Right cardiac atrium (tissue), 5 donors: ENCODE measurements around the gene TIMD4. TPM values are rescaled to one million over a fixed set of nuclear protein-coding genes. Genes with fewer than 3 reads are reported as not detected.
"Not testable (repeated sequence)": the region's sequence is repeated elsewhere in the genome, so short reads cannot be mapped to it uniquely, and the experiment has no call there.

Experiments used
- ATAC-seq, 2 donors: fragments of 200-7000 bp; cut with Tn5 transposase; one replicate each; pipeline versions ENCODE4 v1.8.0 to v1.9.1; 2020; ENCODE audit warnings: moderate library complexity in 2 of 2, mild to moderate bottlenecking in 1 of 2
- DNase-seq, 3 donors: peaks; one replicate each; pipeline ENCODE4 v3.0.0-alpha.2; 2020
- H3K27ac ChIP-seq: one replicate; pipeline ENCODE4 v1.5.1; 2013; ENCODE audit warnings: mild to moderate bottlenecking, low read length, control low read depth, moderate library complexity
- H3K27me3 ChIP-seq: one replicate; pipeline ENCODE4 v1.6.1; 2013; ENCODE audit not compliant: control insufficient read depth, insufficient read depth
- H3K4me1 ChIP-seq: one replicate; pipeline ENCODE4 v1.6.1; 2013; ENCODE audit warnings: low read length; ENCODE audit not compliant: control insufficient read depth, insufficient read depth
- H3K4me3 ChIP-seq: one replicate; pipeline ENCODE4 v1.5.1; 2013; ENCODE audit warnings: low read length, control low read depth
- H3K9me3 ChIP-seq: one replicate; pipeline ENCODE4 v1.6.1; 2013; ENCODE audit warnings: low read length; ENCODE audit not compliant: control insufficient read depth
- WGBS: extraction: QIAGEN DNeasy Blood & Tissue Kit; methylation state at CpG from one replicate; pipeline ENCODE4 v1.1.7; 2013; 5-methylcytosine and 5-hydroxymethylcytosine counted together
- intact Hi-C, 4 donors: fragments of 100-400 bp; cut with DNase I; formaldehyde crosslinking; loops; one replicate each; pipeline versions ENCODE4 v1.11.0 to v1.14.0; 2022 to 2023
- long read RNA-seq, 4 donors: library from polyadenylated mRNA; unstranded; transcript quantifications; one replicate each; pipeline ENCODE4 v2.0.0, GENCODE V29; 2020 to 2021
- polyA plus RNA-seq: library from polyadenylated mRNA; stranded (reverse); fragments of 200-250 nt; gene quantifications from one replicate; pipeline ENCODE4 v1.2.3, GENCODE V29; 2013
- total RNA-seq, 4 donors: library from RNA; stranded (reverse); fragmentation: NEBNext Ultra II Directional; extraction: Animal tissue kit (Norgen Biotek cat#: 25700); gene quantifications; one replicate each; pipeline ENCODE4 v1.2.1, GENCODE V29; 2021
- donor health status: healthy with polysubstance abuse.
- donor health status: DM: no; HTN: yes; CAD: no.
- donor health status: DM: no; HTN: no; CAD: no.
- donor health status: DM: no; HTN: yes; CAD: no; lungs with severe emphysema.
- donor health status: DM: yes; HTN: yes; CAD: no.

The TIMD4 gene
- total RNA-seq (1 to 10 TPM in 2 of 4 donors, under 1 TPM in 2; 0.50 to 1.4 (median 0.98) TPM), polyA plus RNA-seq (0.07 TPM)
- long read RNA-seq, donor 1, partial matches to known transcripts = 0 of 2 reads
- long read RNA-seq, donor 1, other reads (novel, unspliced or antisense) = 0 of 2 reads
- long read RNA-seq, donor 2 = 0 reads
- long read RNA-seq, donor 3 = 0 reads
- long read RNA-seq, donor 4 = 0 reads

GRCh38 chr5:156963125-156963524, at the start of gene TIMD4:
TSS of gene TIMD4 (minus strand) at chr5:156963226. CDS start at chr5:156963198, 28 bp downstream.
- H3K4me3 ChIP-seq = no peak within 1 kb of the TSS
- intact Hi-C loops = no loop called here
- no peaks in the 10 kb centered on the region for H3K9me3 ChIP-seq
- no peaks in the 10 kb centered on the region for H3K27me3 ChIP-seq
- no peaks in the 10 kb centered on the region for H3K4me1 ChIP-seq
- no peak within 1 kb of the TSS for H3K27ac ChIP-seq
- peak in 1 of 2 donors; percentile 33 for ATAC-seq
- 81% methylated on average over 4 of the region's 4 CpGs for WGBS
- no peak for DNase-seq

DNA sequence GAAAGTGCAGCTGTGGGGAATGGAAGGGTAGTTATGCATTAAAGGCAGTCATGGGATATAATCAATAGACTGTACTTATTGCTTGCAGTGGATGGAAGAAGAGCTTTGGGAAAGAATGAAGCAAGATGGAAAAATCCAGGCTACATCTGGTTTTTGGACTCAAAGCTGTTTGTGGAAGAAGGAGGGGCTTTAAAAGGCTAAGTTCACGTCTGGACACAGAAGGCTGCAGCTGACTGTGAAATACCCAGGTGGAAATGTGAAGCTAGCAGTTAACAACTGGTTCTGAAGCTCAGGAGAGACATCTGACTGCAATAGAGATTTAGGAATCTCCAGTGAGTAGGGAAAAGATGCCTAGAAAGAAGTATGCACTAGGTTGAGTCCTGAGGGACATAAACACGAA, 43.2 kb upstream of the TIMD4 start:
- no peak overlapping the region for H3K27ac ChIP-seq
- intact Hi-C loops = no loop called here
- H3K27me3 ChIP-seq = no peaks in the 10 kb centered on the region
- H3K4me3 ChIP-seq = no peak overlapping the region
- 70% methylated on average over 2 of the region's 2 CpGs for WGBS
- ATAC-seq = no peak
- H3K4me1 ChIP-seq = no peaks in the 10 kb centered on the region
- no peaks in the 10 kb centered on the region for H3K9me3 ChIP-seq
- no peak for DNase-seq

- H3K9me3 ChIP-seq = no peaks in the 10 kb centered on the region
- no peak overlapping the region for H3K27ac ChIP-seq
- ATAC-seq = no peak
- DNase-seq = no peak
- intact Hi-C loops = no loop called here
- no peak overlapping the region for H3K4me3 ChIP-seq
- H3K4me1 ChIP-seq = no peaks in the 10 kb centered on the region
- no peaks in the 10 kb centered on the region for H3K27me3 ChIP-seq
These were observed 42.0 kb upstream of the TIMD4 start for GRCh38 chr5:157004893-157005551.

- WGBS = 75% methylated on average over 4 of the region's 4 CpGs
- DNase-seq = no peak
- intact Hi-C loops = no loop called here
- Histone ChIP-seq H3K4me1 (no peaks in the 10 kb centered on the region), H3K9me3 (no peaks in the 10 kb centered on the region), H3K4me3 (no peak overlapping the region), H3K27me3 (no peaks in the 10 kb centered on the region), H3K27ac (no peak overlapping the region)
- no peak for ATAC-seq
These were observed 28.7 kb upstream of the TIMD4 start for GRCh38 chr5:156991714-156992113.

DNA sequence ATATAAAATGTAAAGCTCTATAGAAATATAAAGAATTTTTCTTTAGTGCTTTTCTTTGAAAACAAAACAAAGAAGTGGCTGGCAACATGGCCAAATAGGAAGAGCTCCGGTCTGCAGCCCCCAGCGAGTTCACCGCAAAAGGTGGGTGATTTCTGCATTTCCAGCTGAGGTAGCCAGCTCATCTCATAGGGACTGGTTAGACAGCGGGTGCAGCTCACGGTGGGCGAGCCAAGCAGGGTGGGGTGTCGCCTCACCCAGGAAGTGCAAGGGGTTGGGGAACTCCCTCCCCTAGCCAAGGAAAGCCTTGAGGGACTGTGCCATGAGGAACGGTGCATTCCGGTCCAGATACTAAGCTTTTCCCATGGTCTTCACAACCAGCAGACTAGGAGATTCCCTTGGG, 21.0 kb upstream of the TIMD4 start:
- DNase-seq (no peak), ATAC-seq (no peak)
- Histone ChIP-seq H3K4me3 (no peak overlapping the region), H3K27ac (no peak overlapping the region), H3K4me1 (no peaks in the 10 kb centered on the region), H3K9me3 (no peaks in the 10 kb centered on the region), H3K27me3 (no peaks in the 10 kb centered on the region)
- intact Hi-C loops = no loop called here
- 92% methylated on average over 9 of the region's 9 CpGs for WGBS

DNA sequence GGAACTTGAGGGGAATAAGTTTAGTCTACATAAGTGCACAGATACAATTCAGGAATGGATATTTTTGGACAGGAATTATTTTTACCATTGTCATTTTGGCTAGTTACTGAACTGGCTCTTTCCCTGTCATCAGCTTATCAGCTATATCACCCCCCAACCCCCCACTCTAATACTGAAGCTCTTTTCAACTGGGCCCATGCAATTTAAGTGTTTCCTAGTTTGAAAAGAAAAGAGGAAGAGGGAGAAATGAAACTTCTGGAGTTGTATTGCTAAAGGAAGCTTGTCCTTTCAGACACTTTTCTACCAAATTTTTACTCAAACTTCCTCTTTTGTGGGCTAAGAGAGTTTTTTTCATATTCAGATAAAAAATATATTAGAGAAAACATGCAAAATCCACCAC, 18.5 kb upstream of the TIMD4 start:
- no peak for ATAC-seq
- no peaks in the 10 kb centered on the region for H3K9me3 ChIP-seq
- H3K4me1 ChIP-seq = no peaks in the 10 kb centered on the region
- no peak overlapping the region for H3K27ac ChIP-seq
- no peaks in the 10 kb centered on the region for H3K27me3 ChIP-seq
- no peak for DNase-seq
- intact Hi-C loops = no loop called here
- H3K4me3 ChIP-seq = no peak overlapping the region

GRCh38 chr5:156974328-156974727, 11.3 kb upstream of the TIMD4 start:
- H3K27ac ChIP-seq = no peak overlapping the region
- H3K4me1 ChIP-seq = no peaks in the 10 kb centered on the region

DNA sequence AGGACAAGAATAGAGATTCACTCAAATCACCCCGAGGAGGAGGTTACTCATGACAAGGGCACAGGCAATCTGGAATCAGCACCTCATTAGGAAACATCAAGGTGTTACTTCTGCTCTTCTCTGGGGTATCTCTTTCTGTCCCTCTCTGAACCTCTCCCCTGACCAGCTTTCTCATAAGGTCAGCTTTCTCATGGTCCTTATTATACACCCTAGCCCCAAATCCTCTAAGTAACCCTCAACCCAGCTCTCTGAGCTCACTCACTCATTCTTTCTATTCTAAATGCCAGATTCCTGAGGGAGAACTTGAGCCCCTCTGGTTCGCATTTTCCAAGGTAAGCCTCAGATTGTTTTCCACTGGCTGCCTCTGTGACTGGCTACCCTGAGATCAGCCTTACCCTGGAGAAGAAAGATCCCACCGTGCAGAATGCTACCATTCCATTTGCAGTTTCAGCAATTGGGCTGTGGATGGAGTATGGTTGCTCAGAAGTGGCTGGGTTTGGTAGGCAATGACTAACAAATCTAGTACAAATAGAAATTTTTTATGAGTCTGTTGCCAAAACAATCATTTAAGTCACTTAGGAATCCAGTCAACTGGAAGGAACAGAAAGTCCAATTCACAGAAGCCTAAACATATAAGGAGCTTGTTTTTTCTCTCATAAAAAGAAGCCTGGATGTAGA, 9.0 kb upstream of the TIMD4 start:
- Histone ChIP-seq H3K4me3 (no peak overlapping the region), H3K27me3 (no peaks in the 10 kb centered on the region), H3K27ac (no peak overlapping the region), H3K9me3 (no peaks in the 10 kb centered on the region), H3K4me1 (no peaks in the 10 kb centered on the region)
- WGBS = 71% methylated on average over 3 of the region's 3 CpGs
- intact Hi-C loops = no loop called here
- ATAC-seq = no peak
- DNase-seq = no peak

More at GRCh38 chr5:156974328-156974727, 11.3 kb upstream of the TIMD4 start:
- Histone ChIP-seq H3K27me3 (no peaks in the 10 kb centered on the region), H3K4me3 (no peak overlapping the region), H3K9me3 (no peaks in the 10 kb centered on the region)
- ATAC-seq = no peak
- WGBS = 88% methylated on average over 6 of the region's 6 CpGs
- intact Hi-C loops = no loop called here
- DNase-seq = no peak

- 83% methylated on average over 3 of the region's 3 CpGs for WGBS
- Histone ChIP-seq H3K4me3 (no peak overlapping the region), H3K9me3 (no peaks in the 10 kb centered on the region), H3K4me1 (no peaks in the 10 kb centered on the region), H3K27me3 (no peaks in the 10 kb centered on the region), H3K27ac (no peak overlapping the region)
- intact Hi-C loops = no loop called here
- DNase-seq = no peak
- no peak for ATAC-seq
These were observed 8.4 kb upstream of the TIMD4 start for GRCh38 chr5:156971415-156971814.

DNA sequence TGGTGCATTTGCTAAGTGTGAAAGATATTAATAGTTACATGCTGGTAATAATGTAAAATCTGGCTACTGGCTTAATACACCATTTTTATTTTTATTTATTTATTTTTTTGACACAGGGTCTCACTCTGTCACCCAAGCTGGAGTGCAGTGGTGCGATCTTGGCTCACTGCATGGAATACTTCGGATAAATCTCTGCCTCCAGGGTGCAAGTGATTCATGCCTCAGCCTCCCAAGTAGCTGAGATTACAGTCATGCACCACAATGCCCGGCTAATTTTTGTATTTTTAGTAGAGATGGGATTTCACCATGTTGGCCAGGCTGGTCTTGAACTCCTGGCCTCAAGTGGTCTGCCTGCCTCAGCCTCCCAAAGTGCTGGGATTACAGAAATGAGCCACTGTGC, 4.4 kb upstream of the TIMD4 start:
- intact Hi-C loops, ATAC-seq, H3K27me3 ChIP-seq, H3K27ac ChIP-seq, H3K4me3 ChIP-seq, H3K4me1 ChIP-seq, H3K9me3 ChIP-seq, DNase-seq: not testable (repeated sequence)
- WGBS = 85% methylated on average over 3 of the region's 3 CpGs

DNA sequence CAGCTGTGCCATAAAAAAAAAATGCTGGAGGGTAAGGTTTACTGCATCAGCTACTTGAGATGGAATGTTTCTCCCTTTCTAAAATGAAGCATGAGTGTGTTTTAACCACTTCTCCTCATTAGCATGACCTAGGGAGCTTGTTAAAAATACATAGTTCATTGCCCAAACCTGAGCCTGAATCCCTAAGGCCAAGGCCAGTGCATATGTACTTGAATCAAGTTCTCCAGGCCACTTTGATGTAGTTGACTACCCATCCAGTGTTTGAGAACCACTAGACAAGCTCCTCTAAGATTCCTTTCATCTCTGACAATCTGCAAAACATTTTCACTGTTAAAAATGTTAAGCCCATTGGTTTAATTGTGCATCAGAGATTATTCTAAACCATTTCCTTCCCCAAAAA, 6.7 kb downstream of the TIMD4 start:
- no peak for ATAC-seq
- DNase-seq = no peak
- Histone ChIP-seq H3K4me1 (no peaks in the 10 kb centered on the region), H3K9me3 (no peaks in the 10 kb centered on the region), H3K27me3 (no peaks in the 10 kb centered on the region), H3K27ac (no peak overlapping the region), H3K4me3 (no peak overlapping the region)
- intact Hi-C loops = no loop called here
